NCI-H2196 treated with DMSO at 0.1 percent for 48 hours (cell line): ENCODE measurements around the gene FIGNL2.

ENCODE experiments used
- DNase-seq: peaks from one replicate; lab custom pipeline; 2025; ENCODE audit not compliant: unreplicated experiment; lab: John Stamatoyannopoulos, UW

Gene FIGNL2

DNA sequence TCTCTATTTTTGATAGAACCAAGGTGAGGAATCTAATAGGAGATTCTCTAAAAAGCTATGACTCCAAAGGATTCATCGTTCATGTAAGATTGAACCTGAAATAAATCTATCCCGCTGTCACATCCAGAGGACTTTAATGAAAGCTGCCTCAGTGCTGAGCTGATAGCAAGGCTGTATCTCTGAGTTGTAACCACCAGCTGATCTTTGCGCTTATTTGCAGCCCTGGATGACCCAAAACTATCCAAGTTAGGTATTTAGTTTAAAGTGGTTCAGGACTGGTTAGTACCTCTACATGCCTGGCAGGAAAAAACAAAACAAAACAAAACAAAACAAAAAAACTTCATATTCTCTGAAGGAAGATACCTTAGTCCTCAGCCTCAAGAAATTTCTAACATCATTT is 30.6 kb upstream of the FIGNL2 start:
- no peak for DNase-seq

DNA sequence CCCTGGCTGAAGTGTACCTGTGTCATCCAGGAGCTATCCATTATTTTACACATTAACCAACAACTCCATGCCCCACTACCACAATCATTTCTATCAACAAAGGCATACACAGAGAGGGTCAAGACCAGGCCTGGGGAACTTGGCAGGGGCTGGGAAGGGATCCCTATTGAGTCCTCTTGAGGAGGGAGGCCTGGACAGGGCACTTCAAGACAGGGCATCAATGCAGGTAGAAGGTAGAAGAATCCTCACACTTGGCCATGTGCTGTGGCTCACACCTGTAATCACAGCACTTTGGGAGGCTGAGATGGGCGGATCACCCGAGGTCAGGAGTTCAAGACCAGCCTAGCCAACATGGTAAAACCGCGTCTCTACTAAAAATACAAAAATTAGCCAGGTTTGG is 26.0 kb upstream of the FIGNL2 start:
- DNase-seq = no peak

DNA sequence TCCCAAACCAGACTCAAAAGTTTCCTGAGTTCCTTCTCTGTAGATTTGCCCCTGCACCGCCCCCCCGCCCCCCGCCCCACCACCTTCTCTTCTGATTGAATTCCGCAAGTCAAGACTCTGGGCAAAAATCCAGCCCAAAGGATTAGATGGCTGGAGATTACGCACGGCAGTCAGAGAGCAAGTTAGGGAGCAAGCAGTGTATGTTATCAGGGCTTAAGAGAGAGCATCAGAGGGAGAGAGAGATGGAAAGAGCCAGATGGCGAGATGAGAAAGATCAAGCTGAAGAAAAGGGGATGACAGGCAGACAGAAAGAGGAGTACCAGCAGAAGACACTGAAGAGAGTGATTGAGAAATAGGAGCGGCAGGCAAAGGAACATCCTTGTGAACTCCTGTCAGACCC is 25.5 kb upstream of the FIGNL2 start:
- DNase-seq = no peak

DNA sequence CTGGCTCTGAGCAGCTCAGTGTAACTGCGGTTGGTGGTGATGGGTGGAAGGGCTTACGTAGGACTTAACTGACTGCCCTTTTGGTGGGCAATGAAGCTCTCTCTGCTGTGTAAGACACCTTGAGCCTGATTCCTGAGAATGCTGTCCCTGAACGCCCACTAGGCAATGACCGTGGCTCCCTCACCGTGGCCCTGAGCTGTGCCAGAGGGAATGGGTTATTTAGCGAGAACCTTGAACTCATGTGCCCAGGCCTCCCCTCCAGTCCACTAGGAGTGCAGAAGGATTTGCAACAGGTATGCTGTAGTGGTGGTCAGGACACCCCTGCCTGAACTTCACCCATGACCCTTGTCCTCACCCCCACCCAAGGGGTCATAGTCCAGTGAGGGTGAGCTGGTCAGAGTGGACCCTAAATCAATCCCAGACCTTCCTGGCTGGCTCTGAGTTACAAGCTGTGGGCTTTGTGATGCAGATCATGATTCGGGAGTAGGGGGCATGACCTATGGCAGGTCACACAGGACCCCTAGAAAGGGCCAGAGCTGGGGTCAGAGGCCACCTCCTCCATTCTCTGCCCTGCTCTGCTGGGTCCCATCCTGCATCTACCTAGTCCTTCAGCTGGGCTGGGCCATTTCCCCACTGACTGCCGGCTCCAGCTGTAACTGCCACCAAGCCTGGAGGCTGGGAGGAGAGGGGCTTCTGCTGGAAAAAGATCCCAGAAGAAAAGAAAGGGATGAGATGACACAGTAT is 24.9 kb upstream of the FIGNL2 start:
- DNase-seq = no peak

DNA sequence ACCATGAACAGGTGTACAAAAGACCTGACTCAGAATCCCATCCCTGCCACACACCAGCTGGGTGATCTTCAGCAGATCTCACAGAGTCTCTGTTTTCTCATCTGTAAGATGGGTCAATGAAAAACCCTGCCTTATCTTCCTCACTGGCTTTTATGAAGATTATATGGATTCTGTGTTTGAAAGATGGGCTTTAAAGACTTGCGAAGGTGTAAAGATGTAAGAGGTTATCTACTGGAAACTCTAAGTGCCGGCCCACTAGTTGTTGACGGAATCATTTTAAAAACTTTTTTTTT is 24.1 kb upstream of the FIGNL2 start:
- DNase-seq = no peak

DNA sequence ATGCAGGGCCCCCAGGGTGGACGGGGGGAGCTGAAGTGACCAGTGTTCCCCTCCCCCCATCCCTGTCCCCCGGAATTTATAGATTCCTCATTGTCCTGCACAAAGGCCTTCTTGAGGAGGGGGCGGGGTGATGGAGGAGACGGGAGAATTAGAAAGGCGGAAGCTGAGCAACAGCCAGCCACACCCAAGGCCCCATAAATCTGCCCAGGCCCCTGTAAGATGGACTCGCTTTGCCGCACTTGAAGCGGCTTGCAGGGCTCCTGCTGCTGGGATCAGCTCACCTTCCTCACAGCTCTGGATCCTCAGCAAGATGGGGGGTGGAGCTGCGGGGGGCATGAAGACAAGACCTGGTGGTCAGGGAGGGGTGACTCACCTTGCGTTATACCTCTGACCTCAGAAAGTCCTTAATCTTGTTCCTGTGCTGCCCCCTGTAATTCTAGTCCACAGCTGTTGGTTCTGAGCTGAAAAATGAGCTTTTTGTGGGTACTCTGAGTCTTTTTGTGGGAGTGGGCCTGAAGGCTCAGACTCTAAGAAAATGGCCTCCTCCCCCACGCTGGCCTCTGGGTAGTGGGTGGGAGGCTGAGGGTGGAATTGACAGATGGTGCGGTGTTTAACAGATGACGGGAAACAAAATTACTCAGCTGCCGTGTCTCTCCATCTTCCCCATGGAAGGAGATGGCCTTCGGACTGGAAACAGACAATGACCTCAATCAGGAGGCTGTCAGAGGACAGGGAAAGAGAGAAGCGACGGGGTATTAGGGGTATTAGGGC is 23.6 kb upstream of the FIGNL2 start:
- DNase-seq = no peak

DNA sequence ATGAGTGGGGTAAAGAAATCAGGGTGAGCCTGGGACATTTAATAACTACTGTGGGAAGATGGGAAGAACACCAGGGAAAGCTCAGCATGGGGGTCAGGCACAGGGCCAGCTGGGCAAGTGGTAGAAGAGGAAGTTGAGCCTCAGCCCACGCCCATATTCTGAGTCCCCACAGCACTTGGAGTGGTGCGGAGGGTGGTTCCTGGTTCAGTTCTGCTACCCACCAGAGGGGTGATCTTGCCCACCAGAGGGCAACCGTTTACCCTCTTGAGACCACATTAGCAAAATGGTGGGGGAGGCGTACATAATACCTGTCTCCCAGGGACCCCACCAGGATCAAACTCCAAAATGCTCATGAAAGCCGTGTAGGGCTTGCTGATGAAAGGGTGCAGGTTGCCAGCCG is 22.6 kb upstream of the FIGNL2 start:
- DNase-seq = no peak

DNA sequence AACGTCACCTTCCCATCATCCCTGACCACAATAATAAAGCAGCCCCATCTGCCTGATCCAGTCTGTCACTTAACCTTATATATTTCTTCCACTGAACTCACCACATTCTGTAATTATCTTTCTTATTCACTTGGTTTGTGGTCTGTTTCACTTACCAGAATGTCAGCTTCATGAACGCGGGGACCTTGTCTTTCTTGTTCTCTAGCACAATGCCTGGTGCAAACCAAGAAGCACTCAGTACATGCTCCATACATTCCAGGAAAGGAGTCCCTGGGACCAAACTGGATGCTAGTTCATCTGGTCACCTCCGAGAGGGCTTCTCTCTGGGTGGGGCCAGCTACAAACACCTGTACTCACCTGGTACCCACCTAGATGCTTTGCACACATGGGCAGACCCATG is 22.0 kb upstream of the FIGNL2 start:
- no peak for DNase-seq

DNA sequence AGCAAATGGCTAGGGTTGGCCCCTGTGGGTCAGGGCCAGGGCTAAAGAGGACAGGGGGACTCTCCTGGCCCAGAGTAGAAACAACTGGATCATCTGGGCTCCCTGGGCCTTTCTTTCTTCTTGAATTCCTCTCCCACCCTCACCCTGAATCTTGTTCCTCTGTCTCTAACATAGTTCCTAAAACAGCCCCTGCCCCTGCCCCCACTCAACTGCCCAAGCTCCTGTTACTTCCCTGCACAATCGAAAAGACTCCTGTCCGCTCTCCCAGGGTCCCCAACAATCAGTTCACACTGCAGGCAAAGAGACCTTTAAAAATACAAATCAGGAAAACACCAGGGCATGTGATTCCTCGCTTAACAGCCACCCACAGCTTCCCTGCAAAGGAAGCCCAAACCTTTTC is 21.4 kb upstream of the FIGNL2 start:
- no peak for DNase-seq

DNA sequence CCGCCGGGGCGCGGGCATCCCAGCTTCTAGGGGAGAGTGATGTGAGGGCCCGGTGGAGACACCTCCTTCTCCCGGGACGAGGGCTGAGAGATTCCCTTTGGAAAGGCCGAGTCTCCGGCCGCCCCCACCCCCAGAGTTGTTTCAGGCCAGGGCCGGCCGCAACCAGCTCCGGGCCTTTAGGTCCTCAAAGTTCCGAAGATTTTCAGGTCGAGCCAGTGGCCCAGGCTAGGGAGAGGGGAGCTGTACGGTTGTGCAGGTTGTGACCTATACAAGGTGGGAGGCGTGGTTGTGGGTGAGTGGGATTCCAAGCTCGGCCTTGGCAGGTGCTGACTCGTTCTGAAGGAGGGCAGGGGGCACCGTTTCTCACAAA is 21.0 kb upstream of the FIGNL2 start:
- DNase-seq = no peak

DNA sequence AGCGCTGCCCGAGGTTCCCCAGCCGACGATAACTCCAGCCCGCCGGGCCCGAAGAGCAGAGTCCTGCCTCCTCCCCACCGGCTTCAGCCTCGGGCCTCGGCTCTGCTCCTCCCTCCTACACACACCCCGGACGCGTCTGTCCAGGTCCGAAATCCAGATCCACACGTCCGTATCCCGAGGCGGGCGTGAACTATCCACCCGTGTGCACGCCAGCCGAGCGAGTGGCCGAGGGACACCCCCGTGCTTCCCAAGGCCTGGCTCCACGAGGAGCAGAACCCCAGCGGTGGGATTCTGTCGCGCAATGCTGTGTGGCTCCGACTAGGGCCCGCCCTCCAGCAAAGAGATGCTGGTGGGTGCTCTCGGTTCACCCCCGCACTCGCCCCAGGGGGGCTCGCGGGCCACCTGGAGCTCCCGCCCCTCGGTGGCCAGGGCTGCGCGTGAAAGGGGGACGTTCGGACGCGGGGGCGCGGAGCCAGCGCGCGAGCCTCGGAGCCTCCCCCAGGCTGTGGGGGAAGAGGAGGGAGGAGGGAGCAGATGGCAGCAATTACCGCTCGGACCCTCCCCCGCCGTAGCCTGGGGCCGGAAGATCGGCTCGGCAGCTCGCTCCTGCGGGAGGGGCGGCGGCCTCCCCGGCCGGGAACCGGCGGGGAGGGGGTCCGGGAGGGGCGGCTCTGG is 20.4 kb upstream of the FIGNL2 start:
- DNase-seq = no peak

DNA sequence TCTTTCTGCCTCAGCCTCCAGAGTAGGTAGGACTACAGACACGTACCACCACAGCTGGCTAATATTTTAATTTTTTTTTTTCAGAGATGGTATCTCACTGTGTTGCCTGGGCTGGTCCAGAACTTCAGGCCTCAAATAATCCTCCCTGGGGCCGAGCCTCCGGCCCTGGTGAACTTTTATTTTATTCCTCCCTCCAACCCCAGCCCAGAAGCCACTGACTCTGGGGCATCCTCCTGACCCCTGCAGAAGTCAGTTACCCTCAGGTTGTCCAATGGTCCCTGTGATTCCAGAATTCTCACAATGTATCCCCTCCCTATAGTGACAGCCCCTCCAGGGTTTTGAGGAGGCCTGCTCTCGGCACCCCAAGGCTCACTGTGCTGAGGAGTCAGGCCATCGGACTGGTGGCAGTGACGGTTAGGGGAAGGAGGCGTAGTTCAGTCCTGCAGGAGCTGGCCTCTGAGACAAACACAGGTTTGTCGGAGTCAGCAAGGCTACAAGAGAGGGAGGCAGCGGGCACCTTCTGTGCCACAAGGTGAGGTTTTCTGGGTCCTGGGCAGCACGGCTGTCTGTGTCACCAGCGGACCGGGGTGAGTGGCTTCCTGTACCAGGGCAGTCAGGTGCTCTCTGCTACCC is 19.4 kb upstream of the FIGNL2 start:
- no peak for DNase-seq

DNA sequence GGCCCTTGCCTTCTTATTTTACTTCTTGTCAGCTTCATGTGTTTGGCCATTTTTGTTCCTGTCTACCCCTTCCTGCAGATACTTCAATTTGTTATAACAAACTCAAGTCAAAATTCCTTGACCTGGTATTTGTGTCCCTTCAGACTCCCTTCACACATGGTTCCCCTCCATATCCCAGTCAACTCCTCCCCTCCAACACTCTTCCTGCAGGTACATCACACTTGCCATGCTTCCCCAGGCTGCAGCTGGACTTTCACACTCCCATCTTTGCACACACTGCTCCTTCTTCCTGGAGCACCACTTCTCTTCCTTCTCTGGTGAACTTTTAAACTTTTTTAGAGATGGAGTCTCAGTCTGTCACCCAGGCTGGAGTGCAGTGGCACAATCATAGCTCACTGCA is 18.9 kb upstream of the FIGNL2 start:
- no peak for DNase-seq

DNA sequence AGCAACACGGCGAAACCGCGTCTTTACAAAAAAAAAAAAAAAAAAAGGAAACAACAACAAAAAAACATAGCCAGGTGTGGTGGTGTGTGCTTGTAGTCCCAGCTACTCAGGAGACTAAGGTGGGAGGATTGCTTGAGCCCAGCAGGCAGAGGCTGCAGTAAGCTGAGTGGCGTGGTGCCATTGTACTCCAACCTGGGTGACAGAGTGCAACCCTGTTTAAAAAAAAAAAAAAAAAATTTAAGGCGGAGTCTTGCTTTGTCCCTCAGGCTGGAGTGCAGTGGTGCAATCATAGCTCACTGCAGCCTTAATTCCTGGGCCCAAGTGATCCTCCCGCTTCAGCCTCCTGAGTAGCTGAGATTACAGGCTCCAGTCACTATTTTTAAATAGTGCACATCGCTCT is 18.2 kb upstream of the FIGNL2 start:
- DNase-seq = no peak

DNA sequence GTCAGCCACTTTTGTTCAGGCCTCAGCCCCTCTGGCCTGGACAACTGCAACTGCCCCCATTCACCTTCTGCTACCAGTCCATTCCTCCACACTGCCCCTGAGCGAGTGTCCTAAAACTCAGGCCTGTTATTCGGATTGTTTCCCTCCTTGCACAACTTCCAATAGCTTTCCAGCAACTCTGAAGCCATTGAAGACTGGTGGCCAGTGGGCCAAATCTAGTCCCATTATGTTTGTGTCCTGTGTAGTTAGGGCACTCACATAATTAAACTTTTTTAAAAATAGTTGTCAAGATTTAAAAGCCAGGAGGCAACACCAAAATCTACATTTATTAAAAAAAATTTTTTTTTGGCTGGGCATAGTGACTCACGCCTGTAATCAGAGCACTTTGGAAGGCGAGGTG is 17.8 kb upstream of the FIGNL2 start:
- DNase-seq = no peak

DNA sequence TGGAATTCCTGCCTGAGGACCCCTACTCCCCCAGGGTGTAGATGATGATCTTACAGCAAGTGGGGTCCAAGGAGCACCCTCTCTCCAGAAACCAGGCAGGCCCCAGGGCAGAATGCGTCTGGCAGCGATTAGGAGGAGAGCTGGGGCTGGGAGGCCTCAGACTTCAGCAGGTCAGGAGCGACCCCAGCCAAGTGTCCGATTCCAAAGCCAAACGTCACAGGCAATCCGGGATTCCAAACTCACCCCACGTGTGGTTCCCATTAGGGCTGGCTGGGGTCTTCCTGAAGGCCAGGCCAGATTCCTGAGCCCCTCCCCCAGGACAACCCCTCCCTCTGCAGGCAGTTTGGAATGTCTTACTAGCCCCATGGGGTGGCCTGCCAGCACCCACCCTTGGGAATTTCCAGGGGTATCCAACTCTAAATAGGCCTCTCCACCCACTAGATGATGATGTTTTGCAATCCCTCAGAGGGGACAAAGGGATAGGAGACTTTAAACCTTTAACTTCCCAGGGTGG is 17.3 kb upstream of the FIGNL2 start:
- DNase-seq = no peak

DNA sequence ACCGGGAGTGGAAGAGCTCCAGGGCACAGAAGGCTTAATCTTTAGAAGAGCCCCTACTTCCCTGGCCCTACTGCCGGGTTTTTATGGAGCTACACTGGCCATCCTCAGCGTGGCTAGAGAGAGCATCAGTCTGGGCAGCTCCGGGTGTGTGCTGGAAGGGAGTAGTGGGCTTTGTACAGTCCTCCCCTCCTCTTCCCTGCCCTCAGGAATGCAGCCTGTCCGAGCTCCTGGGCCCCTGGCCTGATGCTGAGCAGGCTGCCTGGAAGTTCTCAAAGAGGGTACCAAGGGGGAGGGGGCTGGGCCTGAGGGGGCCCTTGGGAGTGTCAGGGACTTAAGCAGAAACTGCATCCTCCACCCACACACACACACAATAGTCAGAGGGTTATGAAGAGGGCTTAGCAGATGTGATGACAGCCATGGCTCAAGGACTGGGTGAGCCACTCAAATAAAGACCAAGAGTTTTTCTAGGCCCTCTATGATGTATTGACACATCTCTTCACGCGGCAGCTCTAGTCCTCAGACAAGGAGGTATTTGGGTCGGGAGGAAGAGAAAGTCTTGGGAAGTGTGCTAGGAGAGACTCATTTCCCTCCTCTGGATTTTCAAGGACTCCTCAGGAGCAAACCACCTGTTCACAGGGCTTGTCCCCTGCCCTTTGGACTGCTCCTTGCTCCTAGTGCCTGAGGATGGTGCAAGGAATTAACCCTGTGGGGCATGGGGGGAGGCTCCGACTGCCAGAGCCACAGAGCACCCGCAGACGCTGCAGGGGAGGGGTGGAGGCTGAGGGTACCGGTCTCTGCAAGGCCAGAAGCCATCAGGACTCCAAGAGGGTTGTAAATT is 16.5 kb upstream of the FIGNL2 start:
- no peak for DNase-seq

DNA sequence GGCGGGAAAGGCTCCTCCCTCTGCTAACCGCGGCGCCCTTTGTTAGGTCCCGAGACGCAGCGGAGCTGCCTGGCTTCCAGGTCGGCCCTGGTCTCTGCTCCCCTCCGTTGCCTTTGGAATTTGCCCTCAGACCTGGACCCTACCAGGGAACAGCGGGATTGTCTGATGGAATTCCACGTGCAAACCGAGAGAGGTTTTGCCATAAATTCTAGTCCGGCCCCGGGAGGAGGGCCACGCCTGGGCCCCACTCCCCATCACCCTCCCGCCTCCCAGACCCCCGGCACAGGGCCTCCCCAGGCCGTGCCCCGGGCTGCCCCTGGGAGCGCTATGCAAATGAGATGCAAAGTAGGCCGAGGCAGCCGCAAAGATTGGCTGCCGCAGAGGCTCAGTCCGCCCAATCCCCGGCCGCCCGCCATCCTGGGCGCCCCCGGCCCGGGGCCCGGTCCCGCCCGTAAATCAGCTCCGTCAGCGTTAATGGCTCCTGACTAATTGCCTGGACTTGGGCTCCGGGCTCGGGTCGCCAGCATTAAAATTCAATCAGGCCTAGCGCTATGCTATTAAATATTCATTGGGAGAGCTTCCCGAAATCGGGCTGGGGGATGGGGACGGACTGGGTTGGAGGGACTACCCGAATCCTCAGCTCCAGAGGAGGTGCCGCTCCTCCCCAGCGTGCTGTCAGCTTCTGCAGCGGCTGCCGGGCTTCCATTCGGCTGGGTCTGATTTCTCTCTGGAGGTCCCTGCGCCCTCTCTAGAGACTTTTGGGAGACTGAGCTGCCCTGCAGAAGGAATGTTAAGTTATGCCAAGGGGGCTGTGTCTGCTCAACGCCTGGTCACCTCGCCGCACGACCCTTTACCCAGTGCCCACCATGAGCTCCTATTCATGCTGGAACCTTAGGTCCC is 15.7 kb upstream of the FIGNL2 start:
- no peak for DNase-seq

DNA sequence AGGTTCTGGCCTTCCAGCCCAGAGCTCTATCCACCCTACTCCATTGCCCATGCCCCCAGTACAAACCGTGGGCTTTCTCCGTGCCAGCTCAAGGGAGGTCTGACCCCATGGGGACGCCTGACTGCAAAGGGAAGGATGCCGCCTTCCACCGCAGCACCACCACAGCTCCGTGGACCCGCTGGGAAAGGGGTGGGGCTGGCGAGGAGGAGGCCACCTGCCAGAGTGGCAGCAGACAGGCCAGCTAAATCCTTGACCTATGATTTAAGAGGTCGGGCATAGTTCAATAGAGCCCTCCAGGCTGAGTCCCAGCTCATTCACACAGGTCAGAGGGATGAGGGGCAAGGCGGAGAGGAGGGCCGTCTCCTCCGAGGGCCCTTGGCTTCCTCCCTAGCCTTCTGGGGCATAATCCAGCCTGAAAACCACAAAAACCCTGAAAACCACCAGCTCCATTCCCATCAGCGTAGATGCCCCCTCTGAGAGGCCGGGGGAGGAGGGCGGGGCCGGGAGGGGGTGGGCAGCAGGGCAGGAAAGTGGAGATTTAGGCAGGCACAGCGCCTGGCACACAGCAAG is 14.9 kb upstream of the FIGNL2 start:
- DNase-seq = no peak

DNA sequence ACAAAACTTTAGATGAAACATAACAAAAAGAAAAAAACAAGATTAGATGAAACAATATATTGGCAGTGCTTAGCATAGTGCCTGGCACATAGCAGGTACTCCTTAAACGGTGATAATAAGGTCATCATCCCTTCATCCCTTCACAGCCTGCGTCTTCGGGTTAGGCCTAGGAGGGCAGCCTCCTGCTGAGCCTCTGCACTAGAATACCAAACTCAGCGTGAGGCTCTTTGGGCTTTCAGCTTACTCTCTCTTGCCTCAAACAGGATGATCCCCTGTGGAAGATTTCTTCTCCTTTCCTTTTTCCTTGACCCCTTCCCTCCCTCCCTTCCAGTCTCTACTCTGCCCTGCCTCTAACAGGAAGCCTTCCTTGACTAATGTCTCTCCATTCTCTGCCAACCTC is 14.4 kb upstream of the FIGNL2 start:
- no peak for DNase-seq
